ENCODE measurements around the gene HNRNPF. TPM values are rescaled to one million over a fixed set of nuclear protein-coding genes. Genes with fewer than 3 reads are reported as not detected.

Gene HNRNPF
- total RNA-seq, 6 experiments from 2014 or later, result 133 to 164 (median 159) TPM

DNA sequence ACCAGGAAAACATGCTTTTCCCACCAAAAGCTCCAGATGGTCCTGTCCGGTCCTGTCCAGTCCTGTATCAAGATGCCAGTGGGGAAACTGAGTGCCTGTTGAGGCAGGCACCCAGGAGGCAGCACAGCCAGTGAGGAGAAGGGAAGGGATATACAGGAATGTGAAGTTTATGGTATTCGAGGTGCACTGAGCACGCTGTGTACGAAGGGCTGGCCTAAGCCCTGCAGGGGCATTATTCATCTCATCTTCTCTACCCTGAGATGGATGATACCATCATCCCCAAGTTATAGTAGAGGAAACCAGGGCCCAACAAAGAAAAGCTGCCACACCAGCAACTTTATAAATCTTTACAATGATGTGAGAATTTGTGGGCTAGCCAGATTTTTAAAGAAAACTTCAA lies 61.0 kb downstream of the HNRNPF start:
- no peak overlapping the region for H3K4me3 Mint-ChIP-seq
- peaks cover 14% of the 10 kb centered on the region; the same call in 1 of the 2 replicates for H3K4me1 Mint-ChIP-seq (ENCODE audit: low read depth)
- no peaks in the 10 kb centered on the region for H3K9me3 Mint-ChIP-seq
- peaks cover 24% of the 10 kb centered on the region for H3K27me3 Mint-ChIP-seq (ENCODE audit: insufficient read depth)
- no peaks in the 10 kb centered on the region for H3K36me3 Mint-ChIP-seq (ENCODE audit: low read depth)
- no peak overlapping the region for H3K27ac Mint-ChIP-seq
- no peak for DNase-seq
- TF ChIP-seq, protein P1, sequence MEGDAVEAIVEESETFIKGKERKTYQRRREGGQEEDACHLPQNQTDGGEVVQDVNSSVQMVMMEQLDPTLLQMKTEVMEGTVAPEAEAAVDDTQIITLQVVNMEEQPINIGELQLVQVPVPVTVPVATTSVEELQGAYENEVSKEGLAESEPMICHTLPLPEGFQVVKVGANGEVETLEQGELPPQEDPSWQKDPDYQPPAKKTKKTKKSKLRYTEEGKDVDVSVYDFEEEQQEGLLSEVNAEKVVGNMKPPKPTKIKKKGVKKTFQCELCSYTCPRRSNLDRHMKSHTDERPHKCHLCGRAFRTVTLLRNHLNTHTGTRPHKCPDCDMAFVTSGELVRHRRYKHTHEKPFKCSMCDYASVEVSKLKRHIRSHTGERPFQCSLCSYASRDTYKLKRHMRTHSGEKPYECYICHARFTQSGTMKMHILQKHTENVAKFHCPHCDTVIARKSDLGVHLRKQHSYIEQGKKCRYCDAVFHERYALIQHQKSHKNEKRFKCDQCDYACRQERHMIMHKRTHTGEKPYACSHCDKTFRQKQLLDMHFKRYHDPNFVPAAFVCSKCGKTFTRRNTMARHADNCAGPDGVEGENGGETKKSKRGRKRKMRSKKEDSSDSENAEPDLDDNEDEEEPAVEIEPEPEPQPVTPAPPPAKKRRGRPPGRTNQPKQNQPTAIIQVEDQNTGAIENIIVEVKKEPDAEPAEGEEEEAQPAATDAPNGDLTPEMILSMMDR (IDR thresholded peaks at IDR 0.05), result no peak

- DNase-seq, result no peak
- Mint-ChIP-seq H3K4me1 (ENCODE audit: low read depth) (peaks cover 20% of the 10 kb centered on the region; the same call in 1 of the 2 replicates), H3K4me3 (no peak overlapping the region), H3K9me3 (no peaks in the 10 kb centered on the region), H3K27me3 (ENCODE audit: insufficient read depth) (peaks cover 15% of the 10 kb centered on the region), H3K36me3 (ENCODE audit: low read depth) (no peaks in the 10 kb centered on the region), H3K27ac (no peak overlapping the region)
- TF ChIP-seq, protein P1 (IDR thresholded peaks at IDR 0.05), result no peak
Observed at GRCh38 chr10:43344051-43344450, 64.9 kb downstream of the HNRNPF start.

- H3K9me3 Mint-ChIP-seq, result no peaks in the 10 kb centered on the region
- TF ChIP-seq, protein P1 (IDR thresholded peaks at IDR 0.05), result no peak
- H3K4me1 Mint-ChIP-seq (ENCODE audit: low read depth), result peaks cover 14% of the 10 kb centered on the region; the same call in 1 of the 2 replicates
- DNase-seq, result no peak
- H3K36me3 Mint-ChIP-seq (ENCODE audit: low read depth), result no peaks in the 10 kb centered on the region
- no peak overlapping the region for H3K27ac Mint-ChIP-seq
- H3K4me3 Mint-ChIP-seq, result no peak overlapping the region
- peaks cover 15% of the 10 kb centered on the region for H3K27me3 Mint-ChIP-seq (ENCODE audit: insufficient read depth)
Observed at GRCh38 chr10:43343126-43343525, 65.9 kb downstream of the HNRNPF start.

DNA sequence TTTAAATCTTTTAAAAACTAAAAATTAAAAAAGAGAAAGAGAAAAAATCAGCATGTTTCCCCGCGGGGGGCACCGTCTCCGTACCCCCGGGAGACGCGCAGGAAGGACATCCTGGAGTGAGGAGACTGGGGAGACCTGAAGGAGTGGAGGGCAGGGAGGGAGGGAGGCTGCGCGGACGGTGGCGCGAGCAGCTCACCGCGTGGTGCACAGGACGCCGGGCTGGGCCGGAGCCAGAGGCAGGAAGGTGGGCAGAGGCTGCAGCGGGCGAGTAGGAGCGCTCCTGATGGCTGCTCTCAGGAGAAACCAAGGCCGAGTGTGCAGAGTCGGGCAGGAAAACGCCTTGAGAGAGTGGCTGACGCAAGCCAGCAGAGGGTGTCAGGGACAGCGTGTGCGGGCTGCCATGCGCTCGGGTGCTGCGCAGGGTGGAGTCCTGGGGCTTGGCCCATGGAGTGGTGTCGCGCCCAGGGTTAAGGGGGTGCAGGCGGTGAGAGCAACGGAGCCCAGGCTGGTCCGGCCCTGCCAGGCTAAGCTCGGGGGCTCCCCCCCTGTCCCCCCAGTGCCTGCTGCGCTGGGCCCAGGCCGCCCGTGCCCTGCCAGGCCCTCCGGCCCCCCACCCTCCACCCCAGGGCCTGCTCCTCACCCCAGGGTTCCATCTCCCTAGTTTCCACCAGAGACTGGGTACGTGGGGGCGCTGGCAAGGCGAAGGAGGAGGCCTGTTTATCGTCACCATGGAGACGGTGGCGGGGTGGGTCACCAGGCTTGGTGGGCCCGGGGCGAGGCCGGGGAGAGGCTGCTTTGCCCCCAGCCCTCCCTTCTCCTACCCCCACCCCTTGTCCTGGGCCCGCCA lies 66.5 kb downstream of the HNRNPF start:
- H3K4me3 Mint-ChIP-seq, result no peak overlapping the region
- peaks cover 17% of the 10 kb centered on the region for H3K27me3 Mint-ChIP-seq (ENCODE audit: insufficient read depth)
- no peaks in the 10 kb centered on the region for H3K9me3 Mint-ChIP-seq
- H3K4me1 Mint-ChIP-seq (ENCODE audit: low read depth), result peaks cover 13% of the 10 kb centered on the region; the same call in 1 of the 2 replicates
- no peak for DNase-seq
- H3K36me3 Mint-ChIP-seq (ENCODE audit: low read depth), result no peaks in the 10 kb centered on the region
- H3K27ac Mint-ChIP-seq, result no peak overlapping the region
- TF ChIP-seq, protein P1 (IDR thresholded peaks at IDR 0.05), result no peak

DNA sequence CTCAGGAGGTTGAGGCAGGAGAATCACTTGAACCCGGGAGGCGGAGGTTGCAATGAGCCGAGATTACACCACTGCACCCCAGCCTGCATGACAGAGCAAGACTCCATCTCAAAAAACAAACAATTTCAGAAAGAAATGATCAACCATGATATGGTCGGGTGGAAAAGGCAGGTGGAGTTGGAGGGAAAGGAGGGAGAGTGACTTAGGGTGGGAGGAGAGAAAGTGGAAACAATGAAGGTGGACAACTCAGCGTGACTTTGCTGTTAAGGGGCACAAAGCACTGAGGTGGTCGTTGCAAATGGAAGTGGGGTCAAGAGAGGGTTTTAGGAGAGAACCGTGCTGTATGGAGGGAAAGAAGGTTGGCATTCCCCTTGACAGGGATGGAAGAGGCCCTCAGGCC lies 67.5 kb downstream of the HNRNPF start:
- Mint-ChIP-seq H3K4me1 (ENCODE audit: low read depth) (peaks cover 19% of the 10 kb centered on the region; the same call in 1 of the 2 replicates), H3K27ac (no peak overlapping the region), H3K4me3 (no peak overlapping the region), H3K36me3 (ENCODE audit: low read depth) (no peaks in the 10 kb centered on the region), H3K27me3 (ENCODE audit: insufficient read depth) (peaks cover 25% of the 10 kb centered on the region), H3K9me3 (no peaks in the 10 kb centered on the region)
- DNase-seq, result no peak
- TF ChIP-seq, protein P1 (IDR thresholded peaks at IDR 0.05), result no peak
